Gastroesophageal sphincter (tissue), 4 donors: ENCODE measurements around the gene FLYWCH1. TPM values are rescaled to one million over a fixed set of nuclear protein-coding genes. Genes with fewer than 3 reads are reported as not detected.

Experiments used
- ATAC-seq: fragments of 150-250 bp; one replicate; pipeline ENCODE4 v1.9.1; 2016; ENCODE audit warnings: mild to moderate bottlenecking, moderate library complexity
- H3K27ac ChIP-seq, 4 donors: fragments of 200-600 bp; sonication (generic) in 3 of 4; 1 replicate in 3 of 4; 2 replicates in 1 of 4; pipeline ENCODE4 v1.5.1; 2016 to 2019
- H3K27me3 ChIP-seq: fragments of 200-600 bp; sonication (generic); one replicate; pipeline ENCODE4 v1.5.1; 2019
- H3K36me3 ChIP-seq, 2 donors: fragments of 200-600 bp; sonication (generic); one replicate each; pipeline ENCODE4 v1.5.1; 2019; ENCODE audit warnings: control low read depth in 1 of 2
- H3K4me1 ChIP-seq, 3 donors: fragments of 200-600 bp; sonication (generic); 1 replicate in 2 of 3; 2 replicates in 1 of 3; pipeline ENCODE4 v1.5.1; 2016 to 2019; ENCODE audit warnings: control low read depth in 2 of 3
- H3K4me3 ChIP-seq, 2 donors: fragments of 200-600 bp; sonication (generic); one replicate each; pipeline ENCODE4 v1.5.1; 2019; ENCODE audit warnings: mild to moderate bottlenecking in 1 of 2, moderate library complexity in 1 of 2
- H3K9me3 ChIP-seq, 3 donors: fragments of 200-600 bp; sonication (generic); one replicate each; pipeline ENCODE4 v1.5.1; 2017 to 2019; ENCODE audit warnings: control low read depth in 2 of 3
- EP300 ChIP-seq: sonication (generic); formaldehyde crosslinking; IDR thresholded peaks from one replicate; pipeline ENCODE4 v1.6.1; 2017; ENCODE audit warnings: antibody characterized with exemption, mild to moderate bottlenecking
- POLR2A ChIP-seq, 2 donors: fragments of 450-650 bp; IDR thresholded peaks; one replicate each; pipeline ENCODE4 v1.6.1; 2017; ENCODE audit warnings: antibody characterized with exemption in 2 of 2, mild to moderate bottlenecking in 2 of 2, moderate library complexity in 1 of 2
- POLR2AphosphoS5 ChIP-seq: sonication (generic); formaldehyde crosslinking; IDR thresholded peaks from one replicate; pipeline ENCODE4 v1.6.1; 2017; ENCODE audit warnings: antibody characterized with exemption
- WGBS, 2 donors: methylation state at CpG; one replicate each; pipeline ENCODE4 v1.1.5; 2018; ENCODE audit warnings: low coverage in 1 of 2; 5-methylcytosine and 5-hydroxymethylcytosine counted together
- total RNA-seq, 4 donors: library from RNA; depleted of rRNA; stranded (reverse); fragments of >200 nt; gene quantifications; one replicate each; pipeline ENCODE4 v1.1.0, GENCODE V29; 2016
- TF ChIP-seq, protein P1 (sequence below), 4 experiments: fragments of 200-600 bp in 2 of 4; fragments of 450-650 bp in 2 of 4; sonication (generic) in 1 of 4; IDR thresholded peaks; one replicate each; pipeline ENCODE4 v1.5.1; 2017 to 2019; ENCODE audit warnings: antibody characterized with exemption in 4 of 4, mild to moderate bottlenecking in 2 of 4, moderate library complexity in 2 of 4

FLYWCH1 gene
- total RNA-seq, 4 donors from 2014 or later = 34.5 to 66.5 (median 51.2) TPM

DNA sequence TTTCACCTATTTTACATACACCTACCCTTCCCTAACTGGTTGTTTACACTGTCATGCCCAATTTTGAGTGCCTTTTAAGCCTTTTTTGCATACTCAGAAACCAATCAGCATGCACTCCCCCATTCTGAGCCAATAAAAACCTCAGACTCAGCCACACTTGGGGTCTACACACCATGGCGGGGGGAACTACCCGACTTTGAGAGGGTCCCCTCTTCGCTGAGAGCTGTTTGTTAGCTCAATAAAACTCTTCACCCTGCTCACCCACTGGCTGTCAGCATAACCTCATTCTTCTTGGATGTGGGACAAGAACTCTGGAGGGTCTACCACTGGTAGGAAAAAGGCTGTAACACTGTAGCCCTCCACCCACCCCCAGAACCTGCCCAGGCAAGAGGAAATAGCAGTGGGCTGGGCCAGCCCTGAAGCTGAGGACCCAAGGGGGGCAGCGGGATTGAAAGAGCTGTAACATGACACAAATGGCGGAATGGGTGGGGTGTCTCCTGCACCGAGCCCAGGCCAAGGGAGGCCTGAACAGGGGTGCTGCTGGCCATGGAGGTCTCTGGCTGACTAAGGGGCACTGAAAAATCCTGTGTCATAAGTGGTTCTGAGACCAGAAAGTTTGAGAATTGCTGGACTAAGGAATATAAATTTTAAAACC lies 31.8 kb upstream of the FLYWCH1 start:
- Histone ChIP-seq H3K4me3 (no peak overlapping the region), H3K27me3 (peaks cover 3% of the 10 kb centered on the region), H3K36me3 (no peaks in the 10 kb centered on the region), H3K4me1 (peaks cover 0 to 20% (median 4%) of the 10 kb centered on the region in 3 donors), H3K27ac (no peak overlapping the region), H3K9me3 (no peaks in the 10 kb centered on the region)
- WGBS, 2 donors = 80% methylated on average over 4 of the region's 6 CpGs; no CpG with 5 or more reads in 1 of the 2 donors
- no peak for ATAC-seq
- TF ChIP-seq, protein P1, sequence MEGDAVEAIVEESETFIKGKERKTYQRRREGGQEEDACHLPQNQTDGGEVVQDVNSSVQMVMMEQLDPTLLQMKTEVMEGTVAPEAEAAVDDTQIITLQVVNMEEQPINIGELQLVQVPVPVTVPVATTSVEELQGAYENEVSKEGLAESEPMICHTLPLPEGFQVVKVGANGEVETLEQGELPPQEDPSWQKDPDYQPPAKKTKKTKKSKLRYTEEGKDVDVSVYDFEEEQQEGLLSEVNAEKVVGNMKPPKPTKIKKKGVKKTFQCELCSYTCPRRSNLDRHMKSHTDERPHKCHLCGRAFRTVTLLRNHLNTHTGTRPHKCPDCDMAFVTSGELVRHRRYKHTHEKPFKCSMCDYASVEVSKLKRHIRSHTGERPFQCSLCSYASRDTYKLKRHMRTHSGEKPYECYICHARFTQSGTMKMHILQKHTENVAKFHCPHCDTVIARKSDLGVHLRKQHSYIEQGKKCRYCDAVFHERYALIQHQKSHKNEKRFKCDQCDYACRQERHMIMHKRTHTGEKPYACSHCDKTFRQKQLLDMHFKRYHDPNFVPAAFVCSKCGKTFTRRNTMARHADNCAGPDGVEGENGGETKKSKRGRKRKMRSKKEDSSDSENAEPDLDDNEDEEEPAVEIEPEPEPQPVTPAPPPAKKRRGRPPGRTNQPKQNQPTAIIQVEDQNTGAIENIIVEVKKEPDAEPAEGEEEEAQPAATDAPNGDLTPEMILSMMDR (IDR thresholded peaks at IDR 0.05) = no peak
- no peak for TF ChIP-seq EP300
- no peak for TF ChIP-seq POLR2AphosphoS5
- TF ChIP-seq POLR2A (IDR thresholded peaks at IDR 0.05) = no peak

DNA sequence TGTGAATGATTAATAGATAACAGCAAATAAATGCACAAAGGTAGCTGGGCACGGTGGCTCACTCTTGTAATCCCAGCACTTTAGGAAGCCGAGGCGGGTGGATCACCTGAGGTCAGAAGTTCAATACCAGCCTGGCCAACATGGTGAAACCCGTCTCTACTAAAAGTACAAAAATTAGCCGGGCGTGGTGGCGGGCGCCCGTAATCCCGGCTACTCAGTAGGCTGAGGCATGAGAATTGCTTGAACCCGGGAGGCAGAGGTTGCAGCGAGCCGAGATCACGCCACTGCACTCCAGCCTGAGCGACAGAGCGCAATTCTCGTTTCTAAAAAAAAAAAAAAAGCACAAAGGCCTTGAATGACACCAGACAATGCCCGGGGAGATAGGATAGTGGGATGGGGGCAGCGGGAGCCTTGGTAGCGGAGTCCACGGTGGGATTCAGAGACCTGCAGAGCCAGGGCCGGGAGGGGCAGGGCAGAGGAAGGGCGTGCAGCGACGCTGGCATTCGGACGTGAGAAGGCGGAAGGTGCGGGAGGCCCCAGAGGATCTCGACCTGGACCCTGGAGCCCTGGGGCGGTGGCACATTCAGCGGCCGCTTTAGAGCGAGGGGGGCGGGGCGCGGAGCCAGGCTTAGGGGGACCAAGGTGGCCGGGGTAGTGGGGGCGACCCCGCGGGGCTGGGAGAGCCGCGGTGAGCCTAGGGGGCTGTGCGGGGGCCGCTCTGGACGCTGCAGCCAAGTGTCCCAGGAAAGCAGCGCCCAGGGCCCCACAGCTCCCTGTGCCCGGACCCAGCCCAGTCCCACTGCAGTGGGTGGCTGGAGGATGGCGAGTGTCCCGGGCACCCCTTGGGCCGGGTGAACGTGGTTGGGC lies 29.7 kb upstream of the FLYWCH1 start:
- H3K27ac ChIP-seq = peak overlapping the region; percentile 95 to 99 (median 96)
- H3K36me3 ChIP-seq = no peaks in the 10 kb centered on the region
- TF ChIP-seq EP300 (no peak), POLR2A (IDR thresholded peaks at IDR 0.05) (peak in 1 of 2 donors; percentile 37), POLR2AphosphoS5 (peak; percentile 42)
- TF ChIP-seq, protein P1 (IDR thresholded peaks at IDR 0.05) = no peak
- peaks cover 0 to 20% (median 4%) of the 10 kb centered on the region in 3 donors for H3K4me1 ChIP-seq
- H3K4me3 ChIP-seq = peak overlapping the region; percentile 86 to 90
- peak; percentile 21 for ATAC-seq
- no peaks in the 10 kb centered on the region for H3K9me3 ChIP-seq
- 6 to 9% methylated on average over 9 to 13 of the region's 52 CpGs for WGBS, 2 donors
- no peaks in the 10 kb centered on the region for H3K27me3 ChIP-seq

DNA sequence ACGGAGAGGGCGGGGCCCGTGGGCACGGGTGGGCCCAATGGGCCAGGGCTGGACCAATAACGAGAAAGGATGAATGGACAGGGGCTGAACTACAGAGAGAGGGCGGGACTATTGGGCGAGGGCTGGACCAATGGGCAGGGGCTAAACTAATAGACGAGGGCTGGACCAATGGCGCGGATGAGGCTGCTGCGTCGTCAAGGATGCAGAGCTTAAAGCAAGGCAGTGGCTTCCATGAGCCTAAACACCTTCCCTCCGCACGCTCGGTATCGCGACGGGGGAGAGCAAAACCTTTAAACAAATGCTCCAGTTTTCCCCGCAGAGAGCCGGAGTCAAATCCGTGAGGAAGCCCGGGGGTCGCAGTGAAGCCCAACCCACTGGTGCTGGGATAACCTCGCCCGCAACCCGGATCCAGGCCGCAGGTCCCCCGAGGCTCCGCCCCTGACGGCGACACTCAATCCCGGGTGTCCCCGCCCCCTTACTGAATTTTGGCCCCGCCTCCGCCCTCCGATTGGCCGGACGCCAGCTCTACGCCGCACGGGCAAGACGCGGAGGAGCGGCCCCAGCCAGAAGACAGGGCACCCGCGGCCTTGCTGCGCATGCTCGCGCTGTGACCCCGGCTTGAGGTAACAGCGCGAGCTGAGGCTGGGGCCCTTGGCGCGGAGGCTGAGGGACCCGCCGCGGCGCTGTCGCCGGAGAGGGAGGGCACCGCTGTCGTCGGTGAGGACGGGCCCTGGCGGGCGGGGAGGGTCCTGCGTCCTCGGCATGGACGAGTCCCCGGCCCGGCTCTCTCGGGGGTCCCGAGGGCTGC lies 28.9 kb upstream of the FLYWCH1 start, which contains the start of gene FLYWCH2:
FLYWCH2 (plus strand) TSS at position 566 of the 808 bp plus-strand sequence. CDS start 13,235 bp downstream, outside the sequence.
- Histone ChIP-seq H3K27me3 (no peaks in the 10 kb centered on the region), H3K9me3 (no peaks in the 10 kb centered on the region), H3K4me1 (peaks cover 0 to 20% (median 4%) of the 10 kb centered on the region in 3 donors), H3K27ac (peak within 1 kb of the TSS; percentile 95 to 99 (median 96)), H3K4me3 (peak within 1 kb of the TSS; percentile 86 to 90), H3K36me3 (no peaks in the 10 kb centered on the region)
- ATAC-seq = peak; percentile 98
- TF ChIP-seq, protein P1 (IDR thresholded peaks at IDR 0.05) = peak in 3 of 4 experiments; percentile 19 to 41 (median 28)
- TF ChIP-seq POLR2A (IDR thresholded peaks at IDR 0.05) (peak; percentile 56 to 59), EP300 (no peak), POLR2AphosphoS5 (peak; percentile 84)
- WGBS, 2 donors = 0% methylated on average over 11 to 27 of the region's 73 CpGs

DNA sequence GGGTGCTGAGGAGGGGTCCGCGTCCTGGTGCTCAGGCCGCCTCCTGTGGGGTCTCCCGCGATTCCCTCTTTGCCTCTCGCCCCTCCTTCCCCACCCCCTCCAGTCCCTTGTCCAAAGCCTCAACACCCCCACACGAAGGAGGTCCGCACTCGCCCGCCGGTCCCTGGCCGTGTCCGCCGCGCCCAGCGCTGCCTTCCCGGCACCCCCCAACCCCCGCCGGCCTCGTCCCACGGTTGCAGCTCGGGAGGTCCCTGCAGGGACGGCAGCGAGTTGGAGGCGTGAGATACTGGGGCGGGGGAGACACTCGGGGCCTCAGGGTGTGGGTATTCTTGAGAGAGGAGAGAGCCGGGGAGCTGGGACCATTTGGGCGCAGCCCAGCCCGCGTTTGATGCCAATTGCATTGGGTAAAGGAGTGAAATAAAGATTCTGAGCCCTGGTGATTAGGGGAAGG lies 28.2 kb upstream of the FLYWCH1 start:
- WGBS, 2 donors = 0% methylated on average over 3 of the region's 31 CpGs
- no peaks in the 10 kb centered on the region for H3K36me3 ChIP-seq
- peak overlapping the region; percentile 95 to 99 (median 96) for H3K27ac ChIP-seq
- H3K9me3 ChIP-seq = no peaks in the 10 kb centered on the region
- peak overlapping the region; percentile 86 to 90 for H3K4me3 ChIP-seq
- H3K27me3 ChIP-seq = no peaks in the 10 kb centered on the region
- ATAC-seq = no peak
- H3K4me1 ChIP-seq = peaks cover 0 to 20% (median 4%) of the 10 kb centered on the region in 3 donors
- TF ChIP-seq EP300 (no peak), POLR2A (IDR thresholded peaks at IDR 0.05) (no peak)
- TF ChIP-seq, protein P1 (IDR thresholded peaks at IDR 0.05) = peak in 1 of 4 experiments; percentile 2
